NCI-H2107 (cell line): ENCODE measurements around the gene RASSF7.

Experiments
- DNase-seq: peaks from one replicate; lab custom pipeline; 2025; lab: John Stamatoyannopoulos, UW

RASSF7 gene

GRCh38 chr11:532986-533585, 27.7 kb upstream of the RASSF7 start:
- no peak for DNase-seq

DNA sequence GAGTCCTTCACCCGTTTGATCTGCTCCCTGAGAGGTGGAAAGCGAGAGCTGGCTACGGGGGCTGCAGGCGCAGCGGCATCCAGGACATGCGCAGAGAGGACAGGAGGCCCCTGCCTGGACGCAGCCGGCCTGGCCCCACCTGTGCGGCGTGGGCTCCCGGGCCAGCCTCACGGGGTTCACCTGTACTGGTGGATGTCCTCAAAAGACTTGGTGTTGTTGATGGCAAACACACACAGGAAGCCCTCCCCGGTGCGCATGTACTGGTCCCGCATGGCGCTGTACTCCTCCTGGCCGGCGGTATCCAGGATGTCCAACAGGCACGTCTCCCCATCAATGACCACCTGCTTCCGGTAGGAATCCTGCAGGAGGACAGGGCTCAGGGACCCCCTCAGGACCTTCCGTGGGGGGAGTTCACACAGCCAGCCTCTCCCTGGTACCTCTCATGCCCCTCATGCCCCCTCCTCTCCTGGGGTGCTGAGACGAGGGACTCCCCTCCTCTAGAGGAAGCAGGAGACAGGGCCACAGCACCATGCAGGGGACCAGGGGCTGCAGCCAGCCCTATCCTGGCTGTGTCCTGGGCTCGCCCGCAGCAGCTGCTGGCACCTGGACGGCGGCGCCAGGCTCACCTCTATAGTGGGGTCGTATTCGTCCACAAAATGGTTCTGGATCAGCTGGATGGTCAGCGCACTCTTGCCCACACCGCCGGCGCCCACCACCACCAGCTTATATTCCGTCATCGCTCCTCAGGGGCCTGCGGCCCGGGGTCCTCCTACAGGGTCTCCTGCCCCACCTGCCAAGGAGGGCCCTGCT, 27.0 kb upstream of the RASSF7 start:
- no peak for DNase-seq

- no peak for DNase-seq
These were observed 26.2 kb upstream of the RASSF7 start for GRCh38 chr11:534396-535209.

GRCh38 chr11:535210-535518, 25.6 kb upstream of the RASSF7 start:
- no peak for DNase-seq

DNA sequence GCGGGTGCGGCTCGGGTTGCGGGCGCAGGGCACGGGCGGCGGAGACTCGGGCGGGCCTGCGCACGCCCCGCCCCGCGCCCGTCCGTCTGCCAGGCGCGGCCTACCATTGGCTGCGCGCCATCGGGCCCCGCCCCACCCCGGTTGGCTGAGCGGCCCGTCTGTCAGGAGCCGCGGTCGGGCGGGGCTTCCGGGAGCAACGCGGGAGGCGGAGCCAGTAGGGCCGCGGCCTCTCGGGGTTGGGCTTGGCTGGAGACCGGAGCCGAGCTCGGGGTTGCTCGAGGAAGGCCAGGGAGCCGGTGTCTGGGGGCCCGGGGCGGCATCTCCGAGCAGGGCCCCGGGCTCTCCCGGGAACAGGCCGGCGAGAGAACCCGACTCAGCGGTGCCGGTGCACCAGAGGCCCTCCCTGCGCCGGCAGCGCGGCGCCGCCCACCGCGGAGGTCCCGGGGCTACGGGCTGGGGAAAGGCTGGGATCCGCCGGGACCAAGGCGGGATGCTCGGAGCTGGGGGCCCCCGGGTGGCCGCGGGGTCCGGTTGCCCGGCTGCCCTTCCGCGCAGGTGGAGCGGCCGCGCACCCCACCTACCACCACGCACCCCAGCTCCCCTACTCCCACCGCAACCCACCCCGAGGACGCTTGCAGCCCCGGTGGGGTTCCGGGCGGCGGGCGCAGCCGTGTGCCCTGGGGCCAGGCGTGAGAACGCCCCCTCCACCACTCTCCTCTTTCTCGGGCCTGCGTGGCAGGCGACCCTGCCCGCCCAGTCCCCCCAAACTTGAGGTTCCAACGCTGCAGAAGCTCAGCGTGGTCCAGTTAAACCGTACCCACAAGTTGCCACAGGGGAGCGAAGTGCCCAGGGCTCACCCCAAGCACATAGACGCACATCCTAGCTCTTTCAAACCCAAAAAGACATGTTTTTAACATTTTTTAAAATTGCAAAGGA, 25.0 kb upstream of the RASSF7 start, which contains the start of gene HRAS:
TSS of gene HRAS (minus strand) at position 58 of the 936 bp plus-strand sequence.
- DNase-seq, result peak; percentile 91

- DNase-seq, result peak; percentile 87
These were observed 23.7 kb upstream of the RASSF7 start, which contains the start of gene LRRC56 for GRCh38 chr11:536841-537621. Gene LRRC56, plus strand, starts transcription at chr11:537527. Its CDS starts 3,158 bp downstream, at chr11:540685.

DNA sequence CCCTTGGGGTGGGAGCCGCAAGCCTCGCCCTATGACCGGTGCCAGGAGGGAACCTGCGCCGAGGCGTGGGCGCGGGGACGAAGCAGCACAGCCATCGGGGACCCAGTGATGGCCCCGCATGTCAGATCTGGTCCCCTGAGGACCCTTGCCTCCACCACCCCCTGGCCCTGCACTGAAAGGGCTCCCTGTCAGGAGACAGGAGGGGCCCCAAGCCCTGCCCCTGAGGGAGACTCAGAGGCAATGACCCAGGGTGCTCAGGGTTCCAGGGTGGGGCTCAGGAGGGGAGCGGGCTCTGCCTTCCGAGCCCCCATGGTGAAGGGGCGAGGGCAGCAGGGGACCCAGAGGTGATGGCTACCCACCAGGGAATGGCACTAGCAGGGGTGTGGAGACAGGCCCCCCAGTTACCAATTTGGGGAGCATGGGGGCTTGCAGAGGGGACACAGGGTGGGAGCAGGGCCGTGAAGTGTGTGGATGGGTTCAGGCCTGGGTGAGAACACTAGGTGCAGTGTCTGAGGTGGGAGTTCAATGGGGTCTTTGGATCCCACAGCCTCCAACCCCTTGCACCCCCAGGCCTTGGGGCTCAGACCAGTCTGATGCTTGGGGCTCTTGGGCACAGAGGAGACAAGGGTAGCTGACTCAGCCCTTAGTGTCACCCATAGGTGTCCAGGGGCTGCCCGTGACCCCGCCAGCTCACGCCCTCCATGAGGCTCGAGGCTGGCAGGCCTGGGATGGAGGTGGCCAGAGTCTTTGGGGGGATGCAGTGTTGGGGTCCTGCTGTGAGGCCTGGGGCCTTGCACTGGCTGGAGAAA, 22.9 kb upstream of the RASSF7 start:
- no peak for DNase-seq

DNA sequence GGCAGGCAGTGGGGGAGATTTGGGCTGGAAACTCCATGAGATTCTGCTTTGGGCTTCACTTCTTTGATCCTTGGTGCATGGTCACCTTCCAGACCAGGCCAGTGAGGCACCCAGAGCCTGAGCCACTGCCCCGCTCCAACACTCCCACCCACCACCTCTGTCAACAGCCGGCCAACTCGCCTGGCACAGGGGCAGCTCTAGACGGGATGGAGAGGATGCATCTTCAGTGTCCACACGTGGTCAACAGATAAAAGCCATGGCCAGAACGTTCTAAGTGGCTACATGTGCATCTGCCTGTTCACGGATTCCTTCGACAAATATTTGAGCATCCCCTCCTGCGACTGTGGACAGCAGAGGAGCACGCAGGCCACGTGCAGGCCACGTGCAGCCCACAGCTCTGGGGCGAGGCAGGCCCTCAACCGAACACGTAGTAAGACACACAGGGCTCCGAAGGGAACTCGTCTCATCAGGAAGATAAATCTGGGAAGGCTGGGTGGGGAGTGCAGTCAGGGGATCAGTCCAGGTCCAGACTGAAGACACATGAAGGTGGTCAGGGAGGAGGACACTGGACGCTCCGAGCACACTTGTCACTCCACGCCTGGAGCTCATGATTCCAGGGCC, 22.2 kb upstream of the RASSF7 start:
- no peak for DNase-seq

DNA sequence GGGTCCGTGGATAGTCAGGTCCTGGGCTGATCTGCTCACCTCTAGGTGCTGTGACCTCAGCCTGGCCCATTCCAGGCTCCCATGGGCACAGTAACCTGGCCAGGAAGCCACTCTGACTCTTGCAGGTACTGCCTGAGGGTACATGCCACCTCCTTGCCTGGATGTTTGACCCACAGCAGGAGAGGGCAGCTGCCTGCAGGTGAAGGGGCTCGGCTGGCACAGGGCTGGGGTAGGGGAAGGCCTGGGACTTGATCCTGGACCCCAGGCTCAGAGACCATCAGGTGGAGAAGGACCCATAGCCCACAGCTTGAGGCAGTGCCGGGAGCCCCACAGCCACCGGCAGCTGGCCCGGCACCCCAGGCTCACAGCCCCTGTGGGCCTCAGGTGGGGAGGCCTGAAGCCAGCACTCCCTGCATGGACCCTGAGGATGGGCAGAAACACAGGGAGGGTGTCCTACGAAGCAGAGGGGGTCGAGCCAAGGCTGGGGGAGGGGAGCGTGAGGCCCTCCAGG, 20.7 kb upstream of the RASSF7 start:
- DNase-seq, result no peak

- no peak for DNase-seq
These were observed 20.0 kb upstream of the RASSF7 start for GRCh38 chr11:540583-541432.

DNA sequence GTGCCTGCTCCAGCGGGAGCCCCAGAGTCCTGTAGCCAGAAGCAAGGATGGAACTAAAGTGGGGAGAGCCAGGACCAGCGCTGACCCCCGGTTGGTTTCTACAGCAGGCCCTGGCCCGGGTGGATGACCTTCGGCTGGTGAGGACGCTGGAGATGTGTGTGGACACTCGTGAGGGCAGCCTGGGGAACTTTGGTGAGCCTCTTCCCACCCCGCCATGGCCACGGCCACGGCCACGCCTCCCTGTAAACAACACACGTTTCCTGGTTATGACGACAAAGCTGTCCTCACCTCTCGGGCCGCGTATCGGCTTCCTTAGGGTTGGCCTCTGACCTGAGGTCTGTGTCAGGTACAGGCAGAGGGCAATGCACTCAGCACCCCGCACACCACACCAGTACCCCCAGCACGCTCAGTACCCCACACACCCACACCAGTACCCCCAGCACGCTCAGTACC, 19.3 kb upstream of the RASSF7 start:
- no peak for DNase-seq

DNA sequence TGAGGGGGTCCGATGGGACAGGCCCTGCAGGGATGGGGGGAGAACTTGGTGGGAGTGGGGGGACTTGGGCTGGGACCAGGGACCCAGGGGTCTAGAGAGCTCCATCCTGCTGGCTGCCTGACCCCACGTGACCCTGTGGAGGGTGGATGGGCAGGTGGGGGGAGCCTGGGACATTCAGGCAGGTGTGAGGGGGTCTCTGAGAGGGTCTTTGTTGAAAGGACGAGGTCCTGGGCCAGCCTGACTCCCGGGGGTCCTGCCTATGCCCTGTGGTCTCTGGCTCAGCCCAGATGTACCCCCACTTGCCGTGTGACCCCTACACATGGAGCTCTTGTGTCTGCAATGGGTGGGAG, 16.0 kb upstream of the RASSF7 start:
- DNase-seq, result no peak

GRCh38 chr11:545171-545570, 15.6 kb upstream of the RASSF7 start:
- DNase-seq, result no peak

- DNase-seq, result peak; percentile 80
These were observed 11.8 kb upstream of the RASSF7 start for GRCh38 chr11:548700-549603.

DNA sequence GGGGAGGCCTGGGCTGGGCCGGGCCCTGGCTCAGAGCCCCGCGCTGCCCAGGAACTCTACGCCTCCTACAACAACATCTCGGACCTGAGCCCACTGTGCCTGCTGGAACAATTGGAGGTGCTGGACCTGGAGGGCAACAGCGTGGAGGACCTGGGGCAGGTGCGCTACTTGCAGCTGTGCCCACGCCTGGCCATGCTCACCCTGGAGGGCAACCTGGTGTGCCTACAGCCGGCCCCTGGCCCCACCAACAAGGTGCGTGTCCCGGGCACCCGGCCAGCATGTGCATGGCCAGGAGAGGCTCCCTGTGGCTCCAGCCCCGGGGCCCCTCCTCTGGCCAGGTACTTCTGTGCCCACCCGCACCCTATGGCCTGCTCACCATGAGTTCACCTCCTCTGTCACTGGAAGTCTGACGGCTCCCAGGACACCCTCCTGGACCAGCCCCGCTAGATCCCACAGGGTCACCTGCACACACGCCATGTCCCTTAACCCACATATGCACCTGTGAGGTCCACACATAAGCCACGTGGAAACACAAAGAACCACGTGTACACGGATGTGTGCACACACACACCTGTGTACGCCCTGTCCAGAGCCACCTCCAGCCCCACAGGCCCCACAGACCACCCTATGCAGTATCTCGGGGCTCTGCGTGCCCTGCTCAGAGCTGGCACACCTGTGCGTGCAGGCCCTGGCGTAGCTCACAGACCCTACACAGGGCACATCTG, 10.6 kb upstream of the RASSF7 start:
- no peak for DNase-seq

GRCh38 chr11:550746-551085, 10.1 kb upstream of the RASSF7 start:
- no peak for DNase-seq

DNA sequence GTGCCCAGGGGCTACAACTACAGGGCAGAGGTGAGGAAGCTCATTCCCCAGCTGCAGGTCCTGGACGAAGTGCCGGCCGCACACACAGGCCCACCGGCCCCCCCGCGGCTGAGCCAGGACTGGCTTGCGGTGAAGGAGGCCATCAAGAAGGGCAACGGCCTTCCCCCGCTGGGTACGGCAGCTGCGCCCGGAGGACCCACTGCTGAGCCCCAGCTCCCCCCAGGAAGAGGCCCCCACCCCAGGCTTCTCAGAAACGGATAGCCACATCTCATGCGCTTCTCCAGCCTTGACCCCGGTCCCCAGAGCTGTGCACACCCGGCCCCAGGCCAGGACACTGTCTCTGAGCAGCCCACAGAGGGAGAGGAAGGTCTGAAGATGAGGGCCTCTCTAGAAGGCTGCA, 9.6 kb upstream of the RASSF7 start:
- no peak for DNase-seq
